HG03064 (cell line): ENCODE data around the gene RDH11.
"Not testable (repeated sequence)": the region's sequence is repeated elsewhere in the genome, so short reads cannot be mapped to it uniquely, and the experiment has no call there.

Source experiments
- ATAC-seq: cut with Tn5 transposase; IDR thresholded peaks from one replicate; pipeline ENCODE4 v1.9.1; 2021; ENCODE audit warnings: low read depth; ENCODE audit not compliant: unreplicated experiment

RDH11 gene

GRCh38 chr14:67705211-67705610 lies 9.6 kb upstream of the RDH11 start:
- no peak for ATAC-seq

GRCh38 chr14:67704484-67705089 lies 9.0 kb upstream of the RDH11 start:
- no peak for ATAC-seq

- no peak for ATAC-seq
Observed at GRCh38 chr14:67703997-67704396, 8.4 kb upstream of the RDH11 start.

GRCh38 chr14:67701492-67701891 lies 5.9 kb upstream of the RDH11 start, which contains the start of gene RDH12:
Gene RDH12 (plus strand): TSS chr14:67701886. CDS start chr14:67722643, 20,757 bp downstream.
- ATAC-seq = not testable (repeated sequence)

- no peak for ATAC-seq
Observed at GRCh38 chr14:67698179-67698578, 2.6 kb upstream of the RDH11 start.

- ATAC-seq = no peak
Observed at GRCh38 chr14:67697006-67697405, 1.4 kb upstream of the RDH11 start.

GRCh38 chr14:67694791-67695393 lies 672 bp downstream of the RDH11 start:
- ATAC-seq = peak; percentile 71

GRCh38 chr14:67690011-67690410 lies 5.6 kb downstream of the RDH11 start:
- no peak for ATAC-seq

- no peak for ATAC-seq
Observed at GRCh38 chr14:67683842-67684241, 11.7 kb downstream of the RDH11 start.

- no peak for ATAC-seq
Observed at GRCh38 chr14:67680941-67681340, 14.6 kb downstream of the RDH11 start.

- peak; percentile 98 for ATAC-seq
Observed at GRCh38 chr14:67680121-67680602, 15.4 kb downstream of the RDH11 start.

- no peak for ATAC-seq
Observed at GRCh38 chr14:67679006-67679405, 16.6 kb downstream of the RDH11 start.

GRCh38 chr14:67675219-67675582 lies 20.4 kb downstream of the RDH11 start:
- ATAC-seq = no peak

- ATAC-seq = peak; percentile 89
Observed at GRCh38 chr14:67674480-67675218, 20.9 kb downstream of the RDH11 start, which contains the start of gene VTI1B. Gene VTI1B (minus strand): TSS chr14:67674632. CDS start chr14:67674489, 143 bp downstream.

GRCh38 chr14:67674139-67674479 lies 21.5 kb downstream of the RDH11 start:
- peak; percentile 46 for ATAC-seq

GRCh38 chr14:67673451-67673850 lies 22.1 kb downstream of the RDH11 start:
- ATAC-seq = no peak

GRCh38 chr14:67668559-67668958 lies 27.0 kb downstream of the RDH11 start:
- ATAC-seq = no peak

- ATAC-seq = no peak
Observed at GRCh38 chr14:67666750-67667449, 28.7 kb downstream of the RDH11 start.

- ATAC-seq = no peak
Observed at GRCh38 chr14:67665868-67666267, 29.7 kb downstream of the RDH11 start.

- no peak for ATAC-seq
Observed at GRCh38 chr14:67663633-67664032, 31.9 kb downstream of the RDH11 start.

- no peak for ATAC-seq
Observed at GRCh38 chr14:67653651-67654280, 41.8 kb downstream of the RDH11 start.
